HepG2 (cell line): Measurements from ENCODE around the gene TSHZ1. TPM values are rescaled to one million over a fixed set of nuclear protein-coding genes. Genes with fewer than 3 reads are reported as not detected.

Source experiments
- ADNP ChIP-seq: sonication (generic); formaldehyde crosslinking; IDR thresholded peaks from 2 replicates; pipeline ENCODE4 v1.4.0; 2020; ENCODE audit warnings: missing genetic modification reagents
- BRCA1 ChIP-seq: sonication (generic); formaldehyde crosslinking; IDR thresholded peaks from 2 replicates; pipeline ENCODE4 v1.4.0; 2020; ENCODE audit warnings: missing genetic modification reagents
- HCFC1 ChIP-seq: fragments of 150-350 bp; IDR thresholded peaks from 2 replicates; pipeline ENCODE4 v1.6.1; 2014; ENCODE audit warnings: low read depth, low read length
- HOXA5 ChIP-seq: sonication (generic); formaldehyde crosslinking; IDR thresholded peaks from 2 replicates; pipeline ENCODE4 v1.4.0; 2020; ENCODE audit warnings: missing genetic modification reagents
- IRF2 ChIP-seq: IDR thresholded peaks from 2 replicates; pipeline ENCODE4 v1.6.1; 2018; ENCODE audit warnings: missing genetic modification reagents, missing compliant biosample characterization
- KAT2B ChIP-seq: fragments of 150-350 bp; IDR thresholded peaks from 2 replicates; pipeline ENCODE4 v1.6.1; 2014; ENCODE audit warnings: low read depth, low read length, borderline replicate concordance
- LCORL ChIP-seq, 2 experiments: fragments of 450-650 bp in 1 of 2; sonication (generic) in 1 of 2; formaldehyde crosslinking in 1 of 2; IDR thresholded peaks; 2 replicates each; pipeline versions ENCODE4 v1.5.0 to v1.6.1; 2017 to 2020; ENCODE audit warnings: antibody characterized with exemption in 1 of 2, missing genetic modification reagents in 1 of 2
- SIN3A ChIP-seq: IDR thresholded peaks from 2 replicates; pipeline ENCODE4 v1.6.1; 2011; ENCODE audit warnings: low read depth, mild to moderate bottlenecking, control low read depth, low read length, borderline replicate concordance
- TCF7 ChIP-seq: sonication (generic); IDR thresholded peaks from 2 replicates; pipeline ENCODE4 v1.6.1; 2016; ENCODE audit warnings: antibody characterized with exemption, low read depth
- ZBTB38 ChIP-seq: sonication (generic); formaldehyde crosslinking; IDR thresholded peaks from 2 replicates; pipeline ENCODE4 v1.5.1; 2020; ENCODE audit warnings: mild to moderate bottlenecking, missing genetic modification reagents
- ZEB1 ChIP-seq: IDR thresholded peaks from 2 replicates; pipeline ENCODE4 v1.6.1; 2012; ENCODE audit warnings: mild to moderate bottlenecking, low read depth, inconsistent platforms; ENCODE audit not compliant: insufficient replicate concordance
- ZNF138 ChIP-seq: sonication (generic); formaldehyde crosslinking; IDR thresholded peaks from 2 replicates; pipeline ENCODE4 v1.5.0; 2020; ENCODE audit warnings: mild to moderate bottlenecking, low read depth, missing genetic modification reagents
- ZNF264 ChIP-seq: sonication (generic); formaldehyde crosslinking; IDR thresholded peaks from 2 replicates; pipeline ENCODE4 v1.4.0; 2020; ENCODE audit warnings: missing genetic modification reagents
- ZNF564 ChIP-seq: sonication (generic); formaldehyde crosslinking; IDR thresholded peaks from 2 replicates; pipeline ENCODE4 v1.8.1; 2023; ENCODE audit warnings: mild to moderate bottlenecking, missing genetic modification reagents
- ZNF577 ChIP-seq: sonication (generic); formaldehyde crosslinking; IDR thresholded peaks from 2 replicates; pipeline ENCODE4 v1.4.0; 2020; ENCODE audit warnings: mild to moderate bottlenecking, low read depth, missing genetic modification reagents, borderline replicate concordance
- ZNF703 ChIP-seq: sonication (generic); formaldehyde crosslinking; IDR thresholded peaks from 2 replicates; pipeline ENCODE4 v1.5.1; 2020; ENCODE audit warnings: missing genetic modification reagents, mild to moderate bottlenecking, moderate library complexity, borderline replicate concordance
- polyA plus RNA-seq, 8 experiments: library from polyadenylated mRNA; depleted of rRNA in 3 of 8; stranded (reverse) in 7 of 8; unstranded in 1 of 8; fragments of >200 nt; fragmentation: Illumina TruSeq in 4 of 8; extraction: Trizol in 4 of 8; gene quantifications; 2 replicates each; pipeline versions ENCODE4 v1.2.1 to v1.2.3, GENCODE V29; 2011 to 2016; ENCODE audit warnings: low read depth in 4 of 8, missing spikeins in 1 of 8, mixed read lengths in 1 of 8; ENCODE audit not compliant: insufficient read depth in 1 of 8
- total RNA-seq, 5 experiments: library from RNA; depleted of rRNA; stranded (reverse); fragments of >200 nt; fragmentation: Illumina TruSeq; extraction: Trizol; gene quantifications; 2 replicates each; pipeline ENCODE4 v1.2.3, GENCODE V29; 2016; ENCODE audit warnings: low read depth in 1 of 5
- TF ChIP-seq, protein P1 (sequence below): sonication (generic); formaldehyde crosslinking; conservative IDR thresholded peaks from 2 replicates; pipeline ENCODE4 v1.8.0; 2022; ENCODE audit warnings: missing genetic modification reagents
- TF ChIP-seq, protein P2 (sequence below): sonication (generic); formaldehyde crosslinking; IDR thresholded peaks from 2 replicates; pipeline ENCODE4 v1.5.0; 2020; ENCODE audit warnings: mild to moderate bottlenecking, missing genetic modification reagents
- TF ChIP-seq, protein P3 (sequence below): sonication (generic); formaldehyde crosslinking; IDR thresholded peaks from 2 replicates; pipeline ENCODE4 v1.8.1; 2023; ENCODE audit warnings: mild to moderate bottlenecking, inconsistent platforms, moderate library complexity, missing genetic modification reagents, borderline replicate concordance
- TF ChIP-seq, protein P4 (sequence below): sonication (generic); formaldehyde crosslinking; IDR thresholded peaks from 2 replicates; pipeline ENCODE4 v1.8.0; 2022; ENCODE audit warnings: low read depth, missing genetic modification reagents
- TF ChIP-seq, protein P5 (sequence below): sonication (generic); formaldehyde crosslinking; IDR thresholded peaks from 2 replicates; pipeline ENCODE4 v1.8.1; 2023; ENCODE audit warnings: mild to moderate bottlenecking, missing genetic modification reagents, borderline replicate concordance
- TF ChIP-seq, protein P6 (sequence below): sonication (generic); formaldehyde crosslinking; conservative IDR thresholded peaks from 2 replicates; pipeline ENCODE4 v1.8.0; 2022; ENCODE audit warnings: low read depth, missing genetic modification reagents

The TSHZ1 gene
- total and polyA plus RNA-seq, 2 of the 13 experiments (the other 11 are each of a cell fraction or from before 2014, with no cell fraction given), result 2.5 to 2.7 TPM

DNA sequence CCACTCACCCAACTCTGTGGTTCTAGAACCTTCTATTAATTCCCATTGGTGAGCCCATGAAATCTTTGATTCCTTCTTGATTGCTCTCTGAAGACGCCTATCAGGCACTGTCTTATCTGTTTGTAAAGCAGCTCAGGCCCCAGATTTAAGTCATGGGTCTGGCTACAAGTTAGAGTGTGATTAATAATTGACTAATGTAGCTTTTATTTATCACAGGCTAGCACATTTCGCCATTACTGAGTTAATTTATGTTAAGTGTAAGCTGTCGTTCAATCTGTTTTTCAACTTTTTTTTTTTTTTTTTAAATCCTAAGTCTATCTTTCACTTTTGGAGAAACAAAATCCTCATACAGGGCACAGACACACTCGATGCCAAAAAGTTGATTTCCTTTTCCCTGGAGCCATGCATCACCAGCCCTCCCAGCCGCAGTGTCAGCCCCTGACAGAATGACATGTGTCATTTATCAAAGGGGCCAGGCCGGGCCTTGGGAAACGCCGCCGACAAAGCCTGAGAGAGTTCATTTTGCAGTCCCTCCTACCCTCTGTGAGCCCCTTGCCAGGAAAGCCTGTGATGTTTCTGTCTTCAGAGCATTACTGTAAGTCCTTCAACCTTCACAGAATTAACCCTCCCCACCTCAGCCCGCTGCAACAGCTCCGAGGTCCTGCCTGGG, 15.8 kb downstream of the TSHZ1 start (continued):
- TF ChIP-seq ZEB1 (no peak), IRF2 (CRISPR knock-in tag) (no peak), HCFC1 (no peak), ZBTB38 (CRISPR knock-in tag) (no peak), KAT2B (no peak), TCF7 (peak; percentile 49; the same call in 1 of the 2 replicates), ZNF703 (CRISPR knock-in tag) (no peak), SIN3A (peak; percentile 45; the same call in 1 of the 2 replicates), ADNP (CRISPR knock-in tag) (no peak), ZNF577 (CRISPR knock-in tag) (no peak), ZNF138 (CRISPR knock-in tag) (no peak), HOXA5 (CRISPR knock-in tag) (peak; percentile 76; the same call in 1 of the 2 replicates), LCORL (IDR thresholded peaks at IDR 0.05) (no peak), LCORL (CRISPR knock-in tag; IDR thresholded peaks at IDR 0.05) (no peak), ZNF564 (CRISPR knock-in tag) (no peak), ZNF264 (no peak), BRCA1 (CRISPR knock-in tag) (no peak)
- TF ChIP-seq, protein P1, sequence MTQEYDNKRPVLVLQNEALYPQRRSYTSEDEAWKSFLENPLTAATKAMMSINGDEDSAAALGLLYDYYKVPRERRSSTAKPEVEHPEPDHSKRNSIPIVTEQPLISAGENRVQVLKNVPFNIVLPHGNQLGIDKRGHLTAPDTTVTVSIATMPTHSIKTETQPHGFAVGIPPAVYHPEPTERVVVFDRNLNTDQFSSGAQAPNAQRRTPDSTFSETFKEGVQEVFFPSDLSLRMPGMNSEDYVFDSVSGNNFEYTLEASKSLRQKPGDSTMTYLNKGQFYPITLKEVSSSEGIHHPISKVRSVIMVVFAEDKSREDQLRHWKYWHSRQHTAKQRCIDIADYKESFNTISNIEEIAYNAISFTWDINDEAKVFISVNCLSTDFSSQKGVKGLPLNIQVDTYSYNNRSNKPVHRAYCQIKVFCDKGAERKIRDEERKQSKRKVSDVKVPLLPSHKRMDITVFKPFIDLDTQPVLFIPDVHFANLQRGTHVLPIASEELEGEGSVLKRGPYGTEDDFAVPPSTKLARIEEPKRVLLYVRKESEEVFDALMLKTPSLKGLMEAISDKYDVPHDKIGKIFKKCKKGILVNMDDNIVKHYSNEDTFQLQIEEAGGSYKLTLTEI (CRISPR knock-in tag), result no peak
- TF ChIP-seq, protein P2, sequence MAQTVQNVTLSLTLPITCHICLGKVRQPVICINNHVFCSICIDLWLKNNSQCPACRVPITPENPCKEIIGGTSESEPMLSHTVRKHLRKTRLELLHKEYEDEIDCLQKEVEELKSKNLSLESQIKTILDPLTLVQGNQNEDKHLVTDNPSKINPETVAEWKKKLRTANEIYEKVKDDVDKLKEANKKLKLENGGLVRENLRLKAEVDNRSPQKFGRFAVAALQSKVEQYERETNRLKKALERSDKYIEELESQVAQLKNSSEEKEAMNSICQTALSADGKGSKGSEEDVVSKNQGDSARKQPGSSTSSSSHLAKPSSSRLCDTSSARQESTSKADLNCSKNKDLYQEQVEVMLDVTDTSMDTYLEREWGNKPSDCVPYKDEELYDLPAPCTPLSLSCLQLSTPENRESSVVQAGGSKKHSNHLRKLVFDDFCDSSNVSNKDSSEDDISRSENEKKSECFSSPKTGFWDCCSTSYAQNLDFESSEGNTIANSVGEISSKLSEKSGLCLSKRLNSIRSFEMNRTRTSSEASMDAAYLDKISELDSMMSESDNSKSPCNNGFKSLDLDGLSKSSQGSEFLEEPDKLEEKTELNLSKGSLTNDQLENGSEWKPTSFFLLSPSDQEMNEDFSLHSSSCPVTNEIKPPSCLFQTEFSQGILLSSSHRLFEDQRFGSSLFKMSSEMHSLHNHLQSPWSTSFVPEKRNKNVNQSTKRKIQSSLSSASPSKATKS, result no peak
- TF ChIP-seq, protein P3, sequence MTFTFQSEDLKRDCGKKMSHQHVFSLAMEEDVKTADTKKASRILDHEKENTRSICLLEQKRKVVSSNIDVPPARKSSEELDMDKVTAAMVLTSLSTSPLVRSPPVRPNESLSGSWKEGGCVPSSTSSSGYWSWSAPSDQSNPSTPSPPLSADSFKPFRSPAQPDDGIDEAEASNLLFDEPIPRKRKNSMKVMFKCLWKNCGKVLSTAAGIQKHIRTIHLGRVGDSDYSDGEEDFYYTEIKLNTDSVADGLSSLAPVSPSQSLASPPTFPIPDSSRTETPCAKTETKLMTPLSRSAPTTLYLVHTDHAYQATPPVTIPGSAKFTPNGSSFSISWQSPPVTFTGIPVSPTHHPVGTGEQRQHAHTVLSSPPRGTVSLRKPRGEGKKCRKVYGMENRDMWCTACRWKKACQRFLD (CRISPR knock-in tag), result no peak
- TF ChIP-seq, protein P4, sequence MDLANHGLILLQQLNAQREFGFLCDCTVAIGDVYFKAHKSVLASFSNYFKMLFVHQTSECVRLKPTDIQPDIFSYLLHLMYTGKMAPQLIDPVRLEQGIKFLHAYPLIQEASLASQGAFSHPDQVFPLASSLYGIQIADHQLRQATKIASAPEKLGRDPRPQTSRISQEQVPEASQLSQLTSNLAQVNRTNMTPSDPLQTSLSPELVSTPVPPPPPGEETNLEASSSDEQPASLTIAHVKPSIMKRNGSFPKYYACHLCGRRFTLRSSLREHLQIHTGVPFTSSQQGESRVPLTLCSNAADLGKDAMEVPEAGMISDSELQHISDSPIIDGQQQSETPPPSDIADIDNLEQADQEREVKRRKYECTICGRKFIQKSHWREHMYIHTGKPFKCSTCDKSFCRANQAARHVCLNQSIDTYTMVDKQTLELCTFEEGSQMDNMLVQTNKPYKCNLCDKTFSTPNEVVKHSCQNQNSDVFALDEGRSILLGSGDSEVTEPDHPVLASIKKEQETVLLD (CRISPR knock-in tag), result no peak
- TF ChIP-seq, protein P5, sequence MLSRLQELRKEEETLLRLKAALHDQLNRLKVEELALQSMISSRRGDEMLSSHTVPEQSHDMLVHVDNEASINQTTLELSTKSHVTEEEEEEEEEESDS (CRISPR knock-in tag), result no peak
- TF ChIP-seq, protein P6, sequence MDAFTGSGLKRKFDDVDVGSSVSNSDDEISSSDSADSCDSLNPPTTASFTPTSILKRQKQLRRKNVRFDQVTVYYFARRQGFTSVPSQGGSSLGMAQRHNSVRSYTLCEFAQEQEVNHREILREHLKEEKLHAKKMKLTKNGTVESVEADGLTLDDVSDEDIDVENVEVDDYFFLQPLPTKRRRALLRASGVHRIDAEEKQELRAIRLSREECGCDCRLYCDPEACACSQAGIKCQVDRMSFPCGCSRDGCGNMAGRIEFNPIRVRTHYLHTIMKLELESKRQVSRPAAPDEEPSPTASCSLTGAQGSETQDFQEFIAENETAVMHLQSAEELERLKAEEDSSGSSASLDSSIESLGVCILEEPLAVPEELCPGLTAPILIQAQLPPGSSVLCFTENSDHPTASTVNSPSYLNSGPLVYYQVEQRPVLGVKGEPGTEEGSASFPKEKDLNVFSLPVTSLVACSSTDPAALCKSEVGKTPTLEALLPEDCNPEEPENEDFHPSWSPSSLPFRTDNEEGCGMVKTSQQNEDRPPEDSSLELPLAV (CRISPR knock-in tag), result no peak
